Activated CD8-positive, alpha-beta memory T cell treated with anti-CD3 and anti-CD28 coated beads, Interleukin-2, amount 10 ng/mL, durations not matched to agents 7 days and 5 days (primary cell): ENCODE measurements around the gene CLEC1B. TPM values are rescaled to one million over a fixed set of nuclear protein-coding genes. Genes with fewer than 3 reads are reported as not detected.
"Not testable (repeated sequence)": the region's sequence is repeated elsewhere in the genome, so short reads cannot be mapped to it uniquely, and the experiment has no call there.

Experiments
- ATAC-seq: fragments of 150-1000 bp; cut with Tn5 transposase; one replicate; pipeline ENCODE4 v1.10.0; 2021; ENCODE audit warnings: moderate library complexity
- CTCF ChIA-PET: fragments of 350-600 bp; sonication (Branson Sonifier 250); formaldehyde crosslinking; loops from one replicate; lab custom pipeline; 2021; ENCODE audit warnings: antibody characterized with exemption; lab: Charles Lee
- DNase-seq: peaks from one replicate; pipeline ENCODE4 v3.0.0-alpha.2; 2020
- H3K27ac Mint-ChIP-seq: one replicate; pipeline ENCODE4 v1.8.0; 2021; ENCODE audit warnings: mild to moderate bottlenecking, mixed read lengths
- H3K27me3 Mint-ChIP-seq: one replicate; pipeline ENCODE4 v1.8.0; 2021; ENCODE audit warnings: mixed read lengths
- H3K36me3 Mint-ChIP-seq: one replicate; pipeline ENCODE4 v1.8.0; 2021; ENCODE audit warnings: mild to moderate bottlenecking, mixed read lengths
- H3K4me1 Mint-ChIP-seq: one replicate; pipeline ENCODE4 v1.8.0; 2021; ENCODE audit warnings: mixed read lengths
- H3K4me3 Mint-ChIP-seq: one replicate; pipeline ENCODE4 v1.8.0; 2021; ENCODE audit warnings: mild to moderate bottlenecking, moderate library complexity, mixed read lengths
- H3K9me3 Mint-ChIP-seq: one replicate; pipeline ENCODE4 v1.8.0; 2022; ENCODE audit warnings: low read depth, mixed read lengths
- total RNA-seq, 2 experiments: library from RNA; stranded (reverse); gene quantifications; one replicate each; pipeline ENCODE4 v1.2.3, GENCODE V29; 2021

Gene CLEC1B
- total RNA-seq, 2 experiments from 2014 or later: not detected

- no peaks in the 10 kb centered on the region for H3K9me3 Mint-ChIP-seq
- no peak overlapping the region for H3K27ac Mint-ChIP-seq
- DNase-seq: no peak
- H3K4me3 Mint-ChIP-seq: no peak overlapping the region
- no peaks in the 10 kb centered on the region for H3K4me1 Mint-ChIP-seq
- no peak for ATAC-seq
- H3K36me3 Mint-ChIP-seq: no peaks in the 10 kb centered on the region
- CTCF ChIA-PET: interaction anchor here (0.6 kb wide), 2 partner anchors 21 to 77 kb away, joined by 3 read pairs; no protein-coding TSS in a partner anchor
- peaks cover 43% of the 10 kb centered on the region for H3K27me3 Mint-ChIP-seq
These were observed 18.0 kb upstream of the CLEC1B start for GRCh38 chr12:10016881-10017280.

- CTCF ChIA-PET: no interaction called here
- DNase-seq: no peak
- Mint-ChIP-seq H3K9me3 (no peaks in the 10 kb centered on the region), H3K4me3 (no peak overlapping the region), H3K27me3 (peaks cover 49% of the 10 kb centered on the region), H3K27ac (no peak overlapping the region), H3K4me1 (no peaks in the 10 kb centered on the region), H3K36me3 (no peaks in the 10 kb centered on the region)
- no peak for ATAC-seq
These were observed 16.5 kb upstream of the CLEC1B start for GRCh38 chr12:10015450-10015849.

- CTCF ChIA-PET: interaction anchor here (1.0 to 5.5 kb wide), 2 partner anchors 198 to 264 kb away, joined by 3 to 25 read pairs; no protein-coding TSS in a partner anchor
- no peaks in the 10 kb centered on the region for H3K9me3 Mint-ChIP-seq
- ATAC-seq (no peak), DNase-seq (no peak)
- no peaks in the 10 kb centered on the region for H3K36me3 Mint-ChIP-seq
- H3K27ac Mint-ChIP-seq: no peak overlapping the region
- no peaks in the 10 kb centered on the region for H3K4me1 Mint-ChIP-seq
- H3K4me3 Mint-ChIP-seq: no peak overlapping the region
- H3K27me3 Mint-ChIP-seq: peaks cover 59% of the 10 kb centered on the region
These were observed 13.9 kb upstream of the CLEC1B start for GRCh38 chr12:10012630-10013330.

- H3K9me3 Mint-ChIP-seq: no peaks in the 10 kb centered on the region
- no peak overlapping the region for H3K27ac Mint-ChIP-seq
- DNase-seq (no peak), ATAC-seq (no peak)
- no peaks in the 10 kb centered on the region for H3K4me1 Mint-ChIP-seq
- peaks cover 44% of the 10 kb centered on the region for H3K27me3 Mint-ChIP-seq
- no peaks in the 10 kb centered on the region for H3K36me3 Mint-ChIP-seq
- CTCF ChIA-PET: interaction anchor here (1.3 to 3.7 kb wide), 2 partner anchors 8 to 187 kb away, joined by 3 to 17 read pairs; partner anchors contain the start of gene CLEC12B
- no peak overlapping the region for H3K4me3 Mint-ChIP-seq
These were observed 2.4 kb upstream of the CLEC1B start for GRCh38 chr12:10001171-10001776.

- Mint-ChIP-seq H3K27ac (no peak overlapping the region), H3K36me3 (no peaks in the 10 kb centered on the region), H3K4me1 (no peaks in the 10 kb centered on the region), H3K9me3 (no peaks in the 10 kb centered on the region), H3K4me3 (no peak overlapping the region), H3K27me3 (peaks cover 65% of the 10 kb centered on the region)
- DNase-seq (no peak), ATAC-seq (no peak)
- CTCF ChIA-PET: interaction anchor here (1.2 kb wide), 1 partner anchor 14 kb away, joined by 3 read pairs; no protein-coding TSS in a partner anchor
These were observed 6.6 kb downstream of the CLEC1B start for GRCh38 chr12:9992296-9992695.

- H3K4me1 Mint-ChIP-seq: no peaks in the 10 kb centered on the region
- H3K36me3 Mint-ChIP-seq: no peaks in the 10 kb centered on the region
- no peak overlapping the region for H3K4me3 Mint-ChIP-seq
- CTCF ChIA-PET: interaction anchor here (1.2 kb wide), 1 partner anchor 14 kb away, joined by 3 read pairs; no protein-coding TSS in a partner anchor
- ATAC-seq: no peak
- H3K9me3 Mint-ChIP-seq: no peaks in the 10 kb centered on the region
- peaks cover 63% of the 10 kb centered on the region for H3K27me3 Mint-ChIP-seq
- H3K27ac Mint-ChIP-seq: no peak overlapping the region
- DNase-seq: no peak
These were observed 7.0 kb downstream of the CLEC1B start for GRCh38 chr12:9991876-9992275.

GRCh38 chr12:9980126-9980525 lies 18.8 kb downstream of the CLEC1B start:
- Mint-ChIP-seq H3K36me3 (peaks cover 4% of the 10 kb centered on the region), H3K4me1 (no peaks in the 10 kb centered on the region), H3K9me3 (peaks cover 5% of the 10 kb centered on the region), H3K27me3 (peaks cover 9% of the 10 kb centered on the region), H3K27ac (no peak overlapping the region), H3K4me3 (no peak overlapping the region)
- CTCF ChIA-PET: no interaction called here
- DNase-seq (no peak), ATAC-seq (no peak)

GRCh38 chr12:9977916-9978315 lies 21.0 kb downstream of the CLEC1B start:
- ATAC-seq (no peak), DNase-seq (no peak)
- Mint-ChIP-seq H3K27ac (no peak overlapping the region), H3K4me3 (no peak overlapping the region), H3K27me3 (peaks cover 18% of the 10 kb centered on the region), H3K36me3 (peaks cover 8% of the 10 kb centered on the region), H3K9me3 (peaks cover 7% of the 10 kb centered on the region), H3K4me1 (no peaks in the 10 kb centered on the region)
- CTCF ChIA-PET: interaction anchor here (0.9 to 1.0 kb wide), 2 partner anchors 9 to 38 kb away, joined by 3 read pairs; no protein-coding TSS in a partner anchor

- DNase-seq, ATAC-seq, H3K4me1 Mint-ChIP-seq, H3K4me3 Mint-ChIP-seq, H3K9me3 Mint-ChIP-seq, H3K36me3 Mint-ChIP-seq, CTCF ChIA-PET, H3K27ac Mint-ChIP-seq: not testable (repeated sequence)
- H3K27me3 Mint-ChIP-seq: peaks cover 21% of the 10 kb centered on the region
These were observed 22.3 kb downstream of the CLEC1B start for GRCh38 chr12:9976626-9977025.

GRCh38 chr12:9975614-9976013 lies 23.3 kb downstream of the CLEC1B start:
- no peaks in the 10 kb centered on the region for H3K4me1 Mint-ChIP-seq
- H3K9me3 Mint-ChIP-seq: peaks cover 7% of the 10 kb centered on the region
- CTCF ChIA-PET: no interaction called here
- ATAC-seq (no peak), DNase-seq (no peak)
- peaks cover 8% of the 10 kb centered on the region for H3K36me3 Mint-ChIP-seq
- no peak overlapping the region for H3K4me3 Mint-ChIP-seq
- H3K27ac Mint-ChIP-seq: no peak overlapping the region
- H3K27me3 Mint-ChIP-seq: peaks cover 22% of the 10 kb centered on the region

GRCh38 chr12:9974731-9975130 lies 24.2 kb downstream of the CLEC1B start:
- ATAC-seq, DNase-seq, H3K9me3 Mint-ChIP-seq, H3K36me3 Mint-ChIP-seq, H3K4me3 Mint-ChIP-seq, H3K27ac Mint-ChIP-seq, CTCF ChIA-PET, H3K4me1 Mint-ChIP-seq: not testable (repeated sequence)
- H3K27me3 Mint-ChIP-seq: peaks cover 16% of the 10 kb centered on the region

- Mint-ChIP-seq H3K9me3 (peaks cover 7% of the 10 kb centered on the region), H3K4me3 (no peak overlapping the region), H3K36me3 (peaks cover 8% of the 10 kb centered on the region), H3K27ac (no peak overlapping the region), H3K4me1 (no peaks in the 10 kb centered on the region), H3K27me3 (peaks cover 15% of the 10 kb centered on the region)
- ATAC-seq: no peak
- CTCF ChIA-PET: no interaction called here
- DNase-seq: no peak
These were observed 25.0 kb downstream of the CLEC1B start for GRCh38 chr12:9973949-9974348.

GRCh38 chr12:9971181-9971580 lies 27.7 kb downstream of the CLEC1B start, which contains the start of gene CLEC12A:
Gene CLEC12A (plus strand): TSS chr12:9971409. CDS start chr12:9971597, 188 bp downstream.
- Mint-ChIP-seq H3K27me3 (peaks cover 15% of the 10 kb centered on the region), H3K36me3 (peaks cover 6% of the 10 kb centered on the region), H3K4me1 (no peaks in the 10 kb centered on the region), H3K9me3 (peaks cover 5% of the 10 kb centered on the region), H3K27ac (no peak within 1 kb of the TSS), H3K4me3 (no peak within 1 kb of the TSS)
- CTCF ChIA-PET: no interaction called here
- ATAC-seq: no peak
- DNase-seq: no peak

- no peak for ATAC-seq
- H3K27ac Mint-ChIP-seq: no peak overlapping the region
- no peaks in the 10 kb centered on the region for H3K36me3 Mint-ChIP-seq
- H3K4me3 Mint-ChIP-seq: no peak overlapping the region
- DNase-seq: no peak
- CTCF ChIA-PET: no interaction called here
- no peaks in the 10 kb centered on the region for H3K4me1 Mint-ChIP-seq
- peaks cover 15% of the 10 kb centered on the region for H3K27me3 Mint-ChIP-seq
- no peaks in the 10 kb centered on the region for H3K9me3 Mint-ChIP-seq
These were observed 29.2 kb downstream of the CLEC1B start for GRCh38 chr12:9969673-9970072.
